Effector CD4-positive, alpha-beta T cell (primary cell): ENCODE measurements around the gene AP3D1.
A peak's percentile ranks its signal among the peaks of the same experiment; 100 is the strongest.
"Not testable (repeated sequence)": the region's sequence is repeated elsewhere in the genome, so short reads cannot be mapped to it uniquely, and the experiment has no call there.

Source experiments
- DNase-seq: peaks from one replicate; pipeline ENCODE4 v3.0.0-alpha.2; 2020

AP3D1 gene

GRCh38 chr19:2108251-2109016, 42.9 kb downstream of the AP3D1 start:
- DNase-seq = no peak

DNA sequence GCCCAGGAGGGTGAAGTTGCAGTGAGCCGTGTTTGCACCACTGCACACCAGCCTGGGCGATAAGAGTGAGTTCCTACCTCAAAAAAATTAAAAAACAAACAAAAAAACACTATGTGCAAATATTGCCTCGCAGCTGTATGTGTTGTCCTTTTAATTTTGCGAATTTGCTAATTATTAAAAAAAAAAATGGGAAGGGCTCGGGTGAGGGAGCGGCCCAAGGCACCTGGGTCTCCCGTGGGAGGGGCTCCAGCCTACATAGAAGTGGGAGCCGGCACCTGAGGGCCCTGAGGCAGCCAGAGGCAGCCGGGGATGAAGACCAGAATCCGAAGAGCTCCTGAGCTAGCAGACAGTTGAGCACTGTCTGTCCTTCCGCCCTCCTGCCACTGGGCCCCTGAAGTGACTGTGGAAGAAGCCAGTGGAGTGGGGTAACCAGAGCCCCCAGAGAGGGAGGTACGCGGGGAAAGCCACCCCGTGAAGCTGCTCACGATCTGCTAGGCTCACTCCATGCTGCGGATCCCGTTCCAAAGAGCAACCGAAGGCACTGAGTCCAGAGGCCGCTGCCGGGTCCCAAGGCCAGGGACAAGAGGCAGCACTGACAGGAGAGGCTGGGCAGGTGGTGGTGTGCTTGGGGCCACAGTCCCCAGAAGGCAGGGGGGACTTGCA, 48.2 kb downstream of the AP3D1 start:
- DNase-seq = no peak

- DNase-seq = no peak
Measured at GRCh38 chr19:2101417-2102335, 49.7 kb downstream of the AP3D1 start.

DNA sequence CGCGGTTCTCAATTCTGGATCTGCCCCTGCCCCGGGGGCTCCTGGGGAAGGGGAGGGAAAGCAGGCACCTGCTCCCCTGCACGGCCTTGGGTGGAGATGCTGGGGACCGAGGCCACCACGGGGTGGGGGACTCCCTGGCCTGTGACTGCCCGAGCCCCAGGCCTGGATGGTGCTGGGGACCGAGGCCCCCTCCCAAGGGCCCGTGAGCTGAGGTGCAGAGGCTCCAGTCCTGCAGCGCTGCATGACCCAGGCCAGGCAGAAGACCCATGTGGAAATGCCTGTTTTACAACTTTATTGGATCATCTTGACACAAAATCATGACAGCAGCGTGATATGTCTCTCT, 50.7 kb downstream of the AP3D1 start:
- no peak for DNase-seq

GRCh38 chr19:2099937-2100718, 51.2 kb downstream of the AP3D1 start:
- no peak for DNase-seq

- no peak for DNase-seq
Measured at GRCh38 chr19:2099054-2099501, 52.3 kb downstream of the AP3D1 start.

- no peak for DNase-seq
Measured at GRCh38 chr19:2097886-2098327, 53.5 kb downstream of the AP3D1 start.

DNA sequence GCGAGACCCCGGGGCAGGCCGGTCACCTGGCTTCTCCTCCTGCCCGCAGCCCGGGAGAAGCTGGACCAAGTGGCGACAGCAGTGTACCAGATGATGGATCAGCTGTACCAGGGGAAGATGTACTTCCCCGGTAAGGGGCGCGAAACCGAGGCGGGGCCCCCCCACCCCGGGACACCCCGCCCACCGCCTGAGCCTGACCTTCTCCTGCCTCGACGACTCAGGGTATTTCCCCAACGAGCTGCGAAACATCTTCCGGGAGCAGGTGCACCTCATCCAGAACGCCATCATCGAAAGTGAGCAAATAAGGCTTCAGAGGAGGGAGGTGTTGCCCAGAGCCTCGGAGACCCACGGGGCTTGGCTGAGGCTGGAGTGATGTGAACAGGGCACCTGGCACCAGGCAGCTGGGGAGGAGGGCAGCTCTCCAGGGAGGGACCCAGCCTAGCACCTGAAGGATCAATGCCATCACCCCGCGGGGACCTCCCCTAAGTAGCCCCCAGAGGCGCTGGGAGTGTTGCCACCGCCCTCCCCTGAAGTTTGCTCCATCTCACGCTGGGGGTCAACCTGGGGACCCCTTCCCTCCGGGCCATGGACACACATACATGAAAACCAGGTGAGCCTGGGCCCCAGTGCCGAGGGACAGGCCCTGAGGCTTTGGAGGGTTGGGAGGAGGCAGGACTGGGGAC, 54.0 kb downstream of the AP3D1 start:
- DNase-seq = peak; percentile 46

DNA sequence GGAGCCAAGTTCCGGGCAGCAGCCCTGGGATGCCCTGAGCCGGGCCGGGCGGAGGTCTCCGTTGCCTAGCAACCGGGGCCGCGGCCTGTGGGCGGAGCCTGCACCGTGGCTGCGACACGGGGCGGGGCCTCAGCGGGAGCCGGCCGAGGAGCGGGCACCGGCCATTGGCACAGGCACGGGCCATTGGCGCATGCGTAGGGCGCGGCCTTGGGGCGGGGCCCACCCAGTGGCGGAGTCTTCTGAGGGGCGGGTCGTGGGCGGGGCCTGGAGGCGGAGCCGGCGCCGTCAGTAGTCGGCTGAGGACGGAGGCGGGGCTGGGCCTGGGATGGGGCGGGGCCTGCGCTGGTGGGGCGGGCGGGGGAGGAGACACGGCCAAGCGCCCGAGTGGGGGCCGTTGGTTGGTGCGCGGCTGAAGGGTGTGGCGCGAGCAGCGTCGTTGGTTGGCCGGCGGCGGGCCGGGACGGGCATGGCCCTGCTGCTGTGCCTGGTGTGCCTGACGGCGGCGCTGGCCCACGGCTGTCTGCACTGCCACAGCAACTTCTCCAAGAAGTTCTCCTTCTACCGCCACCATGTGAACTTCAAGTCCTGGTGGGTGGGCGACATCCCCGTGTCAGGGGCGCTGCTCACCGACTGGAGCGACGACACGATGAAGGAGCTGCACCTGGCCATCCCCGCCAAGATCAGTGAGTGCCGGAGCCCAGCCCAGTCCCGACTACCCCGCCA, 54.7 kb downstream of the AP3D1 start, which contains the start of gene IZUMO4:
TSS of gene IZUMO4 (plus strand) at position 436 of the 723 bp plus-strand sequence. CDS start at position 467, 31 bp downstream.
- DNase-seq = peak; percentile 99

DNA sequence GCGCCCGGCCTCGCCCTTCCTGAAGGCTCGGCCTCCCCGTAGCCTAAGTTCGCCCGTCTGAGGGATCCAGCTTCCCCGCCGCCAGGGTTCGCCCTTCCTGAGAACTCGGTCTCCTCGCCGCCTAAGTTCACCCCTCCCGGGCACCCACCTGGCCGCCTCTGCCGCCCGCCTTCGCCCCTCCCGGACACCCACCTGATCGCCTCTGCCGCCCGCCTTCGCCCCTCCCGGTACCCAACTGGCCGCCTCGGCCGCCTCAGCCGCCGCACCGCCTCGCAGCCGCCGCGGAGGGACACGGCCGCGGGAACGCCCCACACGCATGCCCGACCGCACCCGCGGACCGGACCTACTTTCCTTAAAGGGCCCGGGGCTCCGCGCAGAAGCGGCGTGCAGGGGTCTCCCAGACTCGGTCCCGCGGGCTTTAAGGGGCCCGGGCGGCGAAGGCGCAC, 55.3 kb downstream of the AP3D1 start, which contains the start of gene MOB3A:
TSS of gene MOB3A (minus strand) at position 293 of the 446 bp plus-strand sequence. CDS start 17,766 bp downstream, outside the sequence.
- no peak for DNase-seq

DNA sequence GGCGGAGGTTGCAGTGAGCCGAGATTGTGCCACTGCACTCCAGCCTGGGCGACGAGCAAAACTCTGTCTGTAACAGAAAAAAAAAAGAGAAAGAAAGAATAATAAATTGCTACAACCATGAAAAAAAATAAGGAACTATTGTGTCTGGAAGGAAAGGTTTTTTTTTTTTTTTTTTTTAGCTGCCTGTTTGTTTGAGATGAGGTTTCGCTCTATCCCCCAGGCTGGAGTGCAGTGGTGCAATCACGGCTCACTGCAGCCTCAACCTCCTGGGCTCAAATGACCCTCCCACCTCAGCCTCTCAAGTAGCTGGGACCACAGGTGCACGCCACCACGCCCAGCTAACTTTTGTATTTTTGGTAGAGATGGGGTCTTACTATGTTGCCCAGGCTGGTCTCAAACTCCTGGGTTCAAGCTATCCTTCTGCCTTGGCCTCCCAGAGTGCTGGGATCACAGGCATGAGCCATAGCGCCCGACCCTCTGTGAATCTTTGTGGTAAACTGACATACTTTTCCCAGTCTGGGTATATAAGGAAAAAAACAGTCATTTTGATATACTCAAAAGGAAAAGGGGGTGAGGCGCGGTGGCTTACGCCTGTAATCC, 59.3 kb downstream of the AP3D1 start:
- DNase-seq = not testable (repeated sequence)

DNA sequence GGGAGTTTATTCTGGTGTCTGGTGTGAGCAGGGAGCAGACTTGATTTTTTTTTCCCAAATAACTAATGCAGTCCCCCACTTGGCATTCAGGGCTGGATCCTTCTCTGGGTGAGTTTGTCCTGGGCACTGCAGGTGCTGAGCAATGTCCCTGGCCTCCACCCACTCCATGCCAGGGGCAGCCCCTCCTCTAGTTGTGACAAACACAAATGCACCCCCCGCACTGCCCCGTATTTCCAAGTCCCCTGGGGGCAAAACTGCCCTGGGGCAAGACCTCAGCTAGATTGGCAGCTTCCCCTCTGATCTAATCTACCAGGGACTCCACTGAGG, 61.7 kb downstream of the AP3D1 start:
- no peak for DNase-seq

DNA sequence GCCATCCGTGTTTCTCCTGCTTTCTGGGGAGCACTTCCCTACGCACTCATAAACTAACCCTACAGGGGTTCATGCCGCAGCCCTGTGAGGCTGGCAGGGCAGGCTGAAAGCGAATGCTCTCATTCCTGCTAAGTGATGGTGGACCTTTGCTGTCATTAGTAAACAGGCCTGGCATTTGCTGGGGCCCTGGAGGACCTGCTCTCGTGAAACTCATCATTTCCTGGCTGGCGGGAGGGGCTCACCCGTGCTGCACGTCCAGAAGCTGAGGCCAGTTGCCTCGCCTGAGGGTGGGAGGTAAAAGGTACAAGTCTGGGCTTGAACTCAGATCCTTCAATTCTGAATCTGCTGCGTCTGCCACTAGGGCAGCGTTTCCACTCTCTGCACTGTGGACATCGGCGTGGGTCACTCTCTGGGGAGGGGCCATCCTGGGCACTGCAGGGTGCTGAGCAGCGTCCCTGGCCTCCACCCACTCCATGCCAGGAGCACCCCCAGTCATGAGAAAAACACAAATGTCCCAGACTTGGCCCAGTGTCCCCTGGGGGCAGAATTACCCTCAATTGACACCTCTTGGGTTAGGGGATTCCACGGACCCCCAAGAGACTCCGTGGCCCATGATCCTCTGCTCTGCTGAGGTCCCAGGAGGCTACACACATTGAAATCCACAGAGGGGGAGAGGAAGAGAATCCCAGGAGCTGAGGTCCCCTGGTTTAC, 62.2 kb downstream of the AP3D1 start:
- DNase-seq = no peak

DNA sequence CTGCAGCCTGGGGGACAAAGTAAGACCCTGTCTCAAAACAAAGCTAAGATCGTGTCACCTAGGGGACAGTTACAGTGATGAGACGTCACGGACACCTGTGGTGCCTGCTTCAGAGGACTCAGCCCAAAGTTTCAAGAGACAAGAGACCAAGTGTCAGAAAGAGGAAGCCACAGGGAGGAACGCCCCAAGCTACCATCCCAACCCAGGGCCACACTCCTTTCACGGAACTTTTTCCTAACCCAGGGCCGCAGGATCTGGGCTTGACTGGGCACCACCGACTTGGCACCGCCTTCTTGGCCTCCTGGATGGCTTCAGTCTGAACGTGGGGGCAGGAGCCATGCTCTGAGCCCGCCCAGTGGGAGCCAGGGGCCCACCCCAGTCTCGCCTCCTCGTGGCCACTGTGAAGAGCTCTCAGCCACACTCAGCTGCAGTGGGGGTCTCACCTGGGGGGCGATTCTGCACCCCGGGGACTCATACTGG, 63.7 kb downstream of the AP3D1 start:
- no peak for DNase-seq

GRCh38 chr19:2086695-2087620, 64.4 kb downstream of the AP3D1 start:
- DNase-seq = not testable (repeated sequence)

DNA sequence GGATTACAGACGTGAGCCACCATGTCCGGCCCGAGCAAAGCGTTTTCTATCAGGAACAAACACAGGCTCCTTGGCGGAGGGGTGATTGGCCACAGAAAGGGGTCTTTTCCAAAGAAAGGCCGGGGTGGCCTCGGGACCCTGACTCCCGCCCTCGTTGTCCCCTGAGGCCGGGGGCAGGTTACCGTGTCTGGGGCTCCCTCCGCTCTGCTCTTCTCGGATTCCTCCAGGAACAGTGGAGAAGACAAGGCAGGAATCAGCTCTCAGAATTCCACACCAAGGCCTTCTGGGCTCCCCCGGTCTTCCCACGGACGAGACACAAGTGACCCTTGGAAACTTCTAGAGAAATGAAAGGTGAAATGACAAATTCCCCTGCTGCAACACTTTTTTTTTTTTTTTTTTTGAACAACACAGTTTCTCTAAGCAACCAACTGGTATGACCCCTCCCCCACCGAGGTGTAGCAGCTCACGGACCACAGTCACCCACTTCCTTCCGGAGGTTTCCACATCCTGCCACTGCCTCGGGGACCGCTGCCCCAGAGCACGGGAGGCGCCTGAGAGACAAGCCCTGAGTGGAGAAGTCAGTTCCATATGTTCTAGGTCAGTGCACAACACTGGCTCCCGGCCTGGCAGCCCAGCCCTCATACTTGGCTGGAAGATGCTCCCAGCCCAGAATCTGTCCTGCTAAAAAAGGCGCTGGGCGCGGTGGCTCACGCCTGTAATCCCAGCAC, 66.2 kb downstream of the AP3D1 start:
- peak; percentile 90 for DNase-seq

- peak; percentile 61 for DNase-seq
Measured at GRCh38 chr19:2083174-2083854, 68.1 kb downstream of the AP3D1 start.
